HepG2 (cell line): Measurements from ENCODE around the gene ZNF189. TPM values are rescaled to one million over a fixed set of nuclear protein-coding genes. Genes with fewer than 3 reads are reported as not detected.
A peak's percentile ranks its signal among the peaks of the same experiment; 100 is the strongest.

Experiments
- DNMT3B ChIP-seq: conservative IDR thresholded peaks from 2 replicates; pipeline ENCODE4 v1.6.1; 2016; ENCODE audit warnings: missing biosample characterization, control low read depth
- ELF4 ChIP-seq: sonication (generic); formaldehyde crosslinking; IDR thresholded peaks from 2 replicates; pipeline ENCODE4 v1.5.0; 2020; ENCODE audit warnings: missing genetic modification reagents, mild to moderate bottlenecking, moderate library complexity, borderline replicate concordance
- HDAC1 ChIP-seq: sonication (generic); formaldehyde crosslinking; IDR thresholded peaks from 2 replicates; pipeline ENCODE4 v1.5.1; 2020; ENCODE audit warnings: mild to moderate bottlenecking, missing genetic modification reagents
- KLF12 ChIP-seq: sonication (generic); formaldehyde crosslinking; IDR thresholded peaks from 2 replicates; pipeline ENCODE4 v1.4.0; 2020; ENCODE audit warnings: missing genetic modification reagents, borderline replicate concordance
- MATR3 ChIP-seq: sonication (generic); formaldehyde crosslinking; IDR thresholded peaks from 2 replicates; pipeline ENCODE4 v1.4.0; 2020; ENCODE audit warnings: missing genetic modification reagents
- PHF8 ChIP-seq: sonication (generic); formaldehyde crosslinking; IDR thresholded peaks from 2 replicates; pipeline ENCODE4 v1.5.0; 2020; ENCODE audit warnings: missing genetic modification reagents
- RBM39 ChIP-seq: fragments of 200-400 bp; formaldehyde crosslinking; IDR thresholded peaks from one replicate; pipeline ENCODE4 v1.6.1; 2018; ENCODE audit warnings: antibody characterized with exemption, mild to moderate bottlenecking, low read depth, low read length; ENCODE audit not compliant: poor library complexity, severe bottlenecking
- RXRA ChIP-seq: sonication (generic); formaldehyde crosslinking; IDR thresholded peaks from 2 replicates; pipeline ENCODE4 v1.5.1; 2020; ENCODE audit warnings: missing genetic modification reagents
- SMARCC2 ChIP-seq: fragments of 450-650 bp; IDR thresholded peaks from 2 replicates; pipeline ENCODE4 v1.6.1; 2017; ENCODE audit warnings: antibody characterized with exemption, mild to moderate bottlenecking
- TP53 ChIP-seq: sonication (generic); formaldehyde crosslinking; conservative IDR thresholded peaks from 2 replicates; pipeline ENCODE4 v1.4.0; 2020; ENCODE audit warnings: missing genetic modification reagents
- ZNF10 ChIP-seq: sonication (generic); formaldehyde crosslinking; IDR thresholded peaks from 2 replicates; pipeline ENCODE4 v1.4.0; 2020; ENCODE audit warnings: mild to moderate bottlenecking, low read depth, missing genetic modification reagents, borderline replicate concordance
- ZNF101 ChIP-seq: sonication (generic); formaldehyde crosslinking; IDR thresholded peaks from 2 replicates; pipeline ENCODE4 v1.4.0; 2020; ENCODE audit warnings: mild to moderate bottlenecking, low read depth, missing genetic modification reagents, borderline replicate concordance
- ZNF124 ChIP-seq: sonication (generic); formaldehyde crosslinking; IDR thresholded peaks from 2 replicates; pipeline ENCODE4 v1.4.0; 2020; ENCODE audit warnings: missing genetic modification reagents
- ZNF33B ChIP-seq: sonication (generic); formaldehyde crosslinking; IDR thresholded peaks from 2 replicates; pipeline ENCODE4 v1.5.1; 2020; ENCODE audit warnings: mild to moderate bottlenecking, missing genetic modification reagents
- ZNF383 ChIP-seq: sonication (generic); formaldehyde crosslinking; IDR thresholded peaks from 2 replicates; pipeline ENCODE4 v1.4.0; 2020; ENCODE audit warnings: missing genetic modification reagents, mild to moderate bottlenecking, borderline replicate concordance
- ZNF510 ChIP-seq: sonication (generic); formaldehyde crosslinking; IDR thresholded peaks from 2 replicates; pipeline ENCODE4 v1.4.0; 2020; ENCODE audit warnings: low read depth, mild to moderate bottlenecking, missing genetic modification reagents
- ZNF616 ChIP-seq: sonication (generic); formaldehyde crosslinking; IDR thresholded peaks from 2 replicates; pipeline ENCODE4 v1.5.0; 2020; ENCODE audit warnings: low read depth, mild to moderate bottlenecking, missing genetic modification reagents
- ZNF629 ChIP-seq: sonication (generic); formaldehyde crosslinking; conservative IDR thresholded peaks from 2 replicates; pipeline ENCODE4 v1.5.0; 2020; ENCODE audit warnings: missing genetic modification reagents
- ZNF879 ChIP-seq: sonication (generic); formaldehyde crosslinking; IDR thresholded peaks from 2 replicates; pipeline ENCODE4 v1.8.1; 2023; ENCODE audit warnings: missing genetic modification reagents
- ZSCAN12 ChIP-seq: sonication (generic); formaldehyde crosslinking; IDR thresholded peaks from 2 replicates; pipeline ENCODE4 v1.9.0; 2021; ENCODE audit warnings: mild to moderate bottlenecking, missing genetic modification reagents
- polyA plus RNA-seq, 8 experiments: library from polyadenylated mRNA; depleted of rRNA in 3 of 8; stranded (reverse) in 7 of 8; unstranded in 1 of 8; fragments of >200 nt; fragmentation: Illumina TruSeq in 4 of 8; extraction: Trizol in 4 of 8; gene quantifications; 2 replicates each; pipeline versions ENCODE4 v1.2.1 to v1.2.3, GENCODE V29; 2011 to 2016; ENCODE audit warnings: low read depth in 4 of 8, missing spikeins in 1 of 8, mixed read lengths in 1 of 8; ENCODE audit not compliant: insufficient read depth in 1 of 8
- total RNA-seq, 5 experiments: library from RNA; depleted of rRNA; stranded (reverse); fragments of >200 nt; fragmentation: Illumina TruSeq; extraction: Trizol; gene quantifications; 2 replicates each; pipeline ENCODE4 v1.2.3, GENCODE V29; 2016; ENCODE audit warnings: low read depth in 1 of 5
- TF ChIP-seq, protein P1 (sequence below): sonication (generic); formaldehyde crosslinking; IDR thresholded peaks from 2 replicates; pipeline ENCODE4 v1.4.0; 2020; ENCODE audit warnings: missing genetic modification reagents, mild to moderate bottlenecking, borderline replicate concordance
- TF ChIP-seq, protein P2 (sequence below): sonication (generic); formaldehyde crosslinking; IDR thresholded peaks from 2 replicates; pipeline ENCODE4 v1.4.0; 2020; ENCODE audit warnings: missing genetic modification reagents, borderline replicate concordance
- TF ChIP-seq, protein P3 (sequence below): sonication (generic); formaldehyde crosslinking; IDR thresholded peaks from 2 replicates; pipeline ENCODE4 v1.4.0; 2020; ENCODE audit warnings: low read depth, mild to moderate bottlenecking, missing genetic modification reagents

Gene ZNF189
- total and polyA plus RNA-seq, 2 of the 13 experiments (the other 11 are each of a cell fraction or from before 2014, with no cell fraction given), result 8.4 to 50.0 TPM

DNA sequence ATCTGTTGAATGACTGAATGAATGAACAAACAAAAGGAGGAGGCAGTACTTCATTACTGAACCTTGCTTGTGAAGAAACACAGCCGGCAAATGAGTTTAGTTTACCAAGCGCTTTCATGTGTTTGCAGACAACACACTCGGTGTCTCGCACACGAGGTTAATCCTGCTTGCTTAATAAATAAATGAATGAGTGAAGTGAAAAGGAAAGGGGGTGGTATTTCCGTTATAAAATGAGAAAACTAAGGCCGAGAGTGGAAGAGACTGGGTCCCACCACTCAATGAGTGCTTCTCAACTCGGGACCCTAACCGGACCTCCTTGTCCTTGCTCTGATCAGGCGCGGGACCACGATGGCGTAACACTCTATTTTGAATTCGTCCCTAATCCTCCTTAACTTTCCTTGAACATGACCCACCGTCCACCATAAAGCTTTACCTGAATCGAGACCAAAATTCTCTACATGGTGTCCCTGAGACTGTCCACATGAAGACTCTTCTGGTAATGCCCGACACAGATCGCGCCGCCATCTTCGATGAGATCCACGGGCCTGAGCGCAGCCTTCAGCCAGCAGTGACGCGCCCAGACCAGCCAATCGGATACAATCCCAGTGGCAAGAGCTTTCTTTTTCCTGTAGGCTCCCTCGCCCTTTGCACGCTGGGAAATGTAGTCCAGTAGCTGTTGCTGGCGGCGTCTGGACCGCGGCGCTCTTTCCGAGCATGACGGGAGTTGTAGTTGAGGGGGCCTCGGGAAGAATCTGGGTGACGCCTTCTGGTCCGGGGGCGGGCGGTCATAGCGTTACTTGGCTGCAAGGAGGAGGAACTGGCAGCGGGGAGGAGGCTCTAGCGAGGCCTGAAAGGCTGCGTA, at the start of gene ZNF189, which contains the start of gene MRPL50 (continued):
- TF ChIP-seq ZNF510 (peak; percentile 41; the same call in 1 of the 2 replicates), ELF4 (CRISPR knock-in tag) (0 out of 2 replicates have a peak, but pooled peaks have one; percentile 63), ZNF616 (CRISPR knock-in tag) (peak; percentile 73; the same call in 1 of the 2 replicates), ZNF383 (0 out of 2 replicates have a peak, but pooled peaks have one; percentile 55), RBM39 (peak; percentile 79), SMARCC2 (no peak), HDAC1 (CRISPR knock-in tag) (peak; percentile 73), MATR3 (no peak), ZNF10 (no peak), ZNF124 (peak; percentile 76; the same call in 1 of the 2 replicates), ZSCAN12 (no peak; the same call in 1 of the 2 replicates), ZNF33B (no peak; the same call in 1 of the 2 replicates), PHF8 (CRISPR knock-in tag) (peak; percentile 82), KLF12 (CRISPR knock-in tag) (no peak), TP53 (CRISPR knock-in tag) (peak; percentile 64; the same call in 1 of the 2 replicates), ZNF629 (CRISPR knock-in tag) (0 out of 2 replicates have a peak, but pooled peaks have one; percentile 10), RXRA (CRISPR knock-in tag) (no peak; the same call in 1 of the 2 replicates), ZNF101 (peak; percentile 5; the same call in 1 of the 2 replicates), ZNF879 (peak; percentile 67; the same call in 1 of the 2 replicates), DNMT3B (CRISPR knock-in tag) (peak; percentile 92; the same call in 1 of the 2 replicates)
- TF ChIP-seq, protein P1, sequence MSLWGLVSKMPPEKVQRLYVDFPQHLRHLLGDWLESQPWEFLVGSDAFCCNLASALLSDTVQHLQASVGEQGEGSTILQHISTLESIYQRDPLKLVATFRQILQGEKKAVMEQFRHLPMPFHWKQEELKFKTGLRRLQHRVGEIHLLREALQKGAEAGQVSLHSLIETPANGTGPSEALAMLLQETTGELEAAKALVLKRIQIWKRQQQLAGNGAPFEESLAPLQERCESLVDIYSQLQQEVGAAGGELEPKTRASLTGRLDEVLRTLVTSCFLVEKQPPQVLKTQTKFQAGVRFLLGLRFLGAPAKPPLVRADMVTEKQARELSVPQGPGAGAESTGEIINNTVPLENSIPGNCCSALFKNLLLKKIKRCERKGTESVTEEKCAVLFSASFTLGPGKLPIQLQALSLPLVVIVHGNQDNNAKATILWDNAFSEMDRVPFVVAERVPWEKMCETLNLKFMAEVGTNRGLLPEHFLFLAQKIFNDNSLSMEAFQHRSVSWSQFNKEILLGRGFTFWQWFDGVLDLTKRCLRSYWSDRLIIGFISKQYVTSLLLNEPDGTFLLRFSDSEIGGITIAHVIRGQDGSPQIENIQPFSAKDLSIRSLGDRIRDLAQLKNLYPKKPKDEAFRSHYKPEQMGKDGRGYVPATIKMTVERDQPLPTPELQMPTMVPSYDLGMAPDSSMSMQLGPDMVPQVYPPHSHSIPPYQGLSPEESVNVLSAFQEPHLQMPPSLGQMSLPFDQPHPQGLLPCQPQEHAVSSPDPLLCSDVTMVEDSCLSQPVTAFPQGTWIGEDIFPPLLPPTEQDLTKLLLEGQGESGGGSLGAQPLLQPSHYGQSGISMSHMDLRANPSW, result no peak
- TF ChIP-seq, protein P2, sequence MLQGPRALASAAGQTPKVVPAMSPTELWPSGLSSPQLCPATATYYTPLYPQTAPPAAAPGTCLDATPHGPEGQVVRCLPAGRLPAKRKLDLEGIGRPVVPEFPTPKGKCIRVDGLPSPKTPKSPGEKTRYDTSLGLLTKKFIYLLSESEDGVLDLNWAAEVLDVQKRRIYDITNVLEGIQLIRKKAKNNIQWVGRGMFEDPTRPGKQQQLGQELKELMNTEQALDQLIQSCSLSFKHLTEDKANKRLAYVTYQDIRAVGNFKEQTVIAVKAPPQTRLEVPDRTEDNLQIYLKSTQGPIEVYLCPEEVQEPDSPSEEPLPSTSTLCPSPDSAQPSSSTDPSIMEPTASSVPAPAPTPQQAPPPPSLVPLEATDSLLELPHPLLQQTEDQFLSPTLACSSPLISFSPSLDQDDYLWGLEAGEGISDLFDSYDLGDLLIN (CRISPR knock-in tag), result no peak
- TF ChIP-seq, protein P3, sequence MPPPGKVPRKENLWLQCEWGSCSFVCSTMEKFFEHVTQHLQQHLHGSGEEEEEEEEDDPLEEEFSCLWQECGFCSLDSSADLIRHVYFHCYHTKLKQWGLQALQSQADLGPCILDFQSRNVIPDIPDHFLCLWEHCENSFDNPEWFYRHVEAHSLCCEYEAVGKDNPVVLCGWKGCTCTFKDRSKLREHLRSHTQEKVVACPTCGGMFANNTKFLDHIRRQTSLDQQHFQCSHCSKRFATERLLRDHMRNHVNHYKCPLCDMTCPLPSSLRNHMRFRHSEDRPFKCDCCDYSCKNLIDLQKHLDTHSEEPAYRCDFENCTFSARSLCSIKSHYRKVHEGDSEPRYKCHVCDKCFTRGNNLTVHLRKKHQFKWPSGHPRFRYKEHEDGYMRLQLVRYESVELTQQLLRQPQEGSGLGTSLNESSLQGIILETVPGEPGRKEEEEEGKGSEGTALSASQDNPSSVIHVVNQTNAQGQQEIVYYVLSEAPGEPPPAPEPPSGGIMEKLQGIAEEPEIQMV (CRISPR knock-in tag), result peak; percentile 71; the same call in 1 of the 2 replicates
